Tibial nerve (tissue), 4 donors: ENCODE measurements around the gene MAN1A1.
A peak's percentile ranks its signal among the peaks of the same experiment; 100 is the strongest.

ENCODE experiments used
- EP300 ChIP-seq, 2 donors: sonication (generic); formaldehyde crosslinking; IDR thresholded peaks; one replicate each; pipeline ENCODE4 v1.6.1; 2017; ENCODE audit warnings: antibody characterized with exemption in 2 of 2, mild to moderate bottlenecking in 1 of 2
- POLR2A ChIP-seq, 2 donors: fragments of 450-650 bp; IDR thresholded peaks; one replicate each; pipeline ENCODE4 v1.6.1; 2017; ENCODE audit warnings: antibody characterized with exemption in 2 of 2, mild to moderate bottlenecking in 2 of 2, moderate library complexity in 2 of 2
- TF ChIP-seq, protein P1 (sequence below), 5 experiments: fragments of 200-600 bp in 3 of 5; fragments of 450-650 bp in 2 of 5; sonication (generic) in 3 of 5; IDR thresholded peaks; one replicate each; pipeline ENCODE4 v1.5.1; 2016 to 2019; ENCODE audit warnings: antibody characterized with exemption in 5 of 5, mild to moderate bottlenecking in 3 of 5, moderate library complexity in 2 of 5

DNA sequence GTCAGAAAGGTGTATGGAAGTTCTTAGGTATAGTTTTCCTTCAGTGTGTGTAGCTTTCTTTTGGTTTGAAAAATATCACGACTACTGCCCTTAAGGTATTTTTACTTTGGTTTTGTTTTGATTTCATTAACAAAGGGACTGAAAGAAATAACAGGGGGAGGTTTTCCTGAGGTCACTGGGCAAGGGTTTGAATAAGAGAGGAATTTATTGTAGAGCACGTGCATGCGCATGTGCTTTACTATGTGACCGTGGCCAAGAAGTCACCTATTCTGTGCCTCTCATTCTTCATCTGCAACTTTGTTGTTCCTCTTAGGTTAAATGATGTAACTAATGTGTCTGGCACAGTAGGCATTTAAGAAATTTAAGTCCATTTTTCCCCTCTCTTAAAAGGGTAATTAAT, 4.1 kb upstream of the MAN1A1 start:
- TF ChIP-seq POLR2A (IDR thresholded peaks at IDR 0.05) = no peak
- TF ChIP-seq, protein P1, sequence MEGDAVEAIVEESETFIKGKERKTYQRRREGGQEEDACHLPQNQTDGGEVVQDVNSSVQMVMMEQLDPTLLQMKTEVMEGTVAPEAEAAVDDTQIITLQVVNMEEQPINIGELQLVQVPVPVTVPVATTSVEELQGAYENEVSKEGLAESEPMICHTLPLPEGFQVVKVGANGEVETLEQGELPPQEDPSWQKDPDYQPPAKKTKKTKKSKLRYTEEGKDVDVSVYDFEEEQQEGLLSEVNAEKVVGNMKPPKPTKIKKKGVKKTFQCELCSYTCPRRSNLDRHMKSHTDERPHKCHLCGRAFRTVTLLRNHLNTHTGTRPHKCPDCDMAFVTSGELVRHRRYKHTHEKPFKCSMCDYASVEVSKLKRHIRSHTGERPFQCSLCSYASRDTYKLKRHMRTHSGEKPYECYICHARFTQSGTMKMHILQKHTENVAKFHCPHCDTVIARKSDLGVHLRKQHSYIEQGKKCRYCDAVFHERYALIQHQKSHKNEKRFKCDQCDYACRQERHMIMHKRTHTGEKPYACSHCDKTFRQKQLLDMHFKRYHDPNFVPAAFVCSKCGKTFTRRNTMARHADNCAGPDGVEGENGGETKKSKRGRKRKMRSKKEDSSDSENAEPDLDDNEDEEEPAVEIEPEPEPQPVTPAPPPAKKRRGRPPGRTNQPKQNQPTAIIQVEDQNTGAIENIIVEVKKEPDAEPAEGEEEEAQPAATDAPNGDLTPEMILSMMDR (IDR thresholded peaks at IDR 0.05) = peak in 1 of 5 experiments; percentile 1
- TF ChIP-seq EP300 (IDR thresholded peaks at IDR 0.05) = peak; percentile 22 to 23
